Measurements from ENCODE around the gene EFL1.

DNA sequence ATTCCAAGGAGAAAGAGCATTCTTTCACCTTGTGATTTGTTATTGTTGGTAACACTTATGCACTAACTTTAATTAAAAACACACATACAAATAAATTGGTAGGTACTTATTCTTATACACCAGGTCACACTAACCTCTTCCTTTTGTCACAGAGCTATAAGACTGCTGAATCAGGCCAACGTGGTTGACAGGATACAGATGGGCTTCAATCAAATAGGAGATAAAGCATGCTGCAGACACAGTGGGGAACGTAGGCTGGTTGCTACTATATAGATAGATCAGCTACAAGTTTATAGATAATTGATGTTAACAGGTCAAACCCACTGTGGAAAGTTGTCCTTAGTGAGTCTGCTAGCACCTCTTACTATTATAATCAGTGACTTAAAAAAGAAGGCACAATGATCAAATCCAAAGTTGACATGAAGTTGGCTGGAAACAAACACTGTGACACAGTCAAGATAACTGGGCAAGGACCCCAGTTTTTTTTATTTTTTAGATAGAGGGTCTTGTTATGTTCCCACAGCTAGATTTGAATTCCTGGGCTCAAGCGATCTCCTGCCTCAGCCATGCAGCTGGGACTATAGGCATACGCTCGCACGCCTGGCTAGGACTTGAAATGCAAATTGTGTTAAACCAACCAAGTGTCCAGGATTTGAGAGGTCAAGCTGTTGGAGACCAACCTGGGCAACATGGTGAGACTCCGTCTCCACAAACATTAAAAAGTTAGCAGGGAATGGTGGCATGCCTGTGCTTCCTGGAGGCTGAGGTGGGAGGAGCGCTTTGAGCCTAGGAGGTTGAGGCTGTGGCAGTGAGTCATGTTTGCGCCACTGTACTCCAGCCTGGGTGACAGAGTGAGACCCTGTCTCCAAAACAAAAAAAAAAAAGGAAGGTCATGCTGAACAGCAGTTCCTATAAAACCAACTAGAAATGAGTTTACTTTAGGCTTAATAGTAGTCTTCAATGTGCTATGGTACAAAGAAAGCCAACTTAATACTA is 118.8 kb downstream of the EFL1 start:
- TF ChIP-seq CTCF (conservative IDR thresholded peaks at IDR 0.05 in 1 of 2, IDR thresholded peaks at IDR 0.05 in 1 of 2; ENCODE audit: extremely low read depth in 1 of 2, insufficient read depth in 1 of 2, low read depth in 1 of 2, low read length in 2 of 2) (no peak), EZH2 (IDR thresholded peaks at IDR 0.05; ENCODE audit: borderline replicate concordance, low read length) (no peak)

Measured in mammary epithelial cell (primary cell).